Superior temporal gyrus (tissue), 1 donor: ENCODE measurements around the gene SLC26A6.

Experiments used
- DNase-seq: peaks from one replicate; pipeline ENCODE4 v3.0.0-alpha.2; 2016; ENCODE audit errors: extremely low spot score

The SLC26A6 gene

DNA sequence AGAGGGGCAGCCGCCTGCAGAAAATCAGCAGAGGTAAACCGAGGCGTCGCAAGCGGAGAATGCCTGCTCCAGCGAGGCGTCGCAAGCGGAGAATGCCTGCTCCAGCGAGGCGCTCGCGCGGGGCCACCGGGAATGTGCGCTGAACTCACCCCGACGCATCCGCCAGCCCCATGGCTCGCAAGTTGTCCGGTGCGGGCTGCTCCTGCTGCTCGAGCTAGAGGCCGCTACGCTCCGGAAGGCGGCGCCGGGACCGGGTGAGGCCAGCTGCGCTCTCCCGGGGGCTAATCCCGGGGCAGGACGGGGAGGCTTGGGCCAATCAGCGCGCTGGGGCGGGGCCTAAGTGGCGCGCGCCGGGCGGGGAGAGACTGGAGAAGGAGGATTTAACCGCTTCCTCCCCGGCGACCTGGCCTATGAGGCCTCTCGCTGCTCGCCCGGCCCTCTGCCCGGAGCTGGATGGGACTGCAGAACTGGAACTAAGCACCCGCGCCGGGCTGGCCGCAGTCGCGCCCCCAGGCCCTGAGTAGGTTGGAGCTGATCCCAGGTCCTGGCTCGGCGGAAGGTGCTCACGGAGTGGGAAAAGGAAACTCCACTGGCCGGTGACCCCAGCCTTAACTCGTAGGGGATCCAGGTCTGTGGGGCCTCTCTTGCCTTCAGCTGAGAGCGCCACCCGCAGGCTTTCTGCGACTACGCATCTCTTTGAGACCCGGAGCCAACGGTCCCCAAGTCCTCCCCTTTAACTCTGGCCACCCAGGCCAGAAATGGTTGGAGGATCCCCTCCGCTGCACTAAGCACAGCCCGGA, at the start of gene SLC26A6:
Gene SLC26A6, minus strand, starts transcription at position 240 of the 800 bp plus-strand sequence. Its CDS starts 68 bp downstream, at position 172.
- DNase-seq: peak; percentile 95

- DNase-seq: peak; percentile 18
Observed at GRCh38 chr3:48684480-48685143, 49.4 kb upstream of the SLC26A6 start.

DNA sequence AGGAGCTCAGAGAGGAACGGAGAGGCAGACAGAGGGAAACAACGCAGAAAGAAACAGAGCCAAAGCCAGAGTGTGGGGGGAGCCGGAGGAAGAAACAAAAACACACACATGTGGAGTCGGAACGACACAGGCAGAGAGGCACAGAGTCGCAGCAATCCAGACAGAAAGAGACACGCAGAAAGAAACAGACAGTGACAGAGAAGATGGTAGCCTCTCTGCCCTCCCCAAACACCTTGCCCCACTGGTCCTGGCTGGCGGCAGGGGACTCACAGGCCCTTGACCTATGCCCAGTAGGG, 48.7 kb upstream of the SLC26A6 start:
- no peak for DNase-seq

GRCh38 chr3:48682786-48683185, 47.5 kb upstream of the SLC26A6 start:
- no peak for DNase-seq

- DNase-seq: no peak
Observed at GRCh38 chr3:48681974-48682610, 46.8 kb upstream of the SLC26A6 start.

DNA sequence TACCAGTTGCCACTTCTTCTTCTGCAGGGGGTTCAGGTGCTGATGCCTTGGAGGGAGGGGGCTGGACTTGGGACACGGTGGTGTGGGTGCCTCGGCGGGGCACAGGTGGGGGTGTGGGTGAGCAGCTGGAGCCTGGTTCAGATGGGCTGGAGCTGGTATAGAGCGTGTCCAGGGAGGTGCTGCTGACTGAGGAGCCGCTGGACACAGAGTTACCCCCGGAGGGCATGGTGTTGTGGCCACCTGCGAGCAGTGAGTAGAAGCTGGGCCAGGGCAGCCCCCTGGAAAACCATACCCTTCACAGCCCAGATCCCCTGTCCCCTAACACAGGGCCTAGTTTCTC, 46.2 kb upstream of the SLC26A6 start:
- DNase-seq: no peak

- no peak for DNase-seq
Observed at GRCh38 chr3:48680811-48681540, 45.7 kb upstream of the SLC26A6 start.

DNA sequence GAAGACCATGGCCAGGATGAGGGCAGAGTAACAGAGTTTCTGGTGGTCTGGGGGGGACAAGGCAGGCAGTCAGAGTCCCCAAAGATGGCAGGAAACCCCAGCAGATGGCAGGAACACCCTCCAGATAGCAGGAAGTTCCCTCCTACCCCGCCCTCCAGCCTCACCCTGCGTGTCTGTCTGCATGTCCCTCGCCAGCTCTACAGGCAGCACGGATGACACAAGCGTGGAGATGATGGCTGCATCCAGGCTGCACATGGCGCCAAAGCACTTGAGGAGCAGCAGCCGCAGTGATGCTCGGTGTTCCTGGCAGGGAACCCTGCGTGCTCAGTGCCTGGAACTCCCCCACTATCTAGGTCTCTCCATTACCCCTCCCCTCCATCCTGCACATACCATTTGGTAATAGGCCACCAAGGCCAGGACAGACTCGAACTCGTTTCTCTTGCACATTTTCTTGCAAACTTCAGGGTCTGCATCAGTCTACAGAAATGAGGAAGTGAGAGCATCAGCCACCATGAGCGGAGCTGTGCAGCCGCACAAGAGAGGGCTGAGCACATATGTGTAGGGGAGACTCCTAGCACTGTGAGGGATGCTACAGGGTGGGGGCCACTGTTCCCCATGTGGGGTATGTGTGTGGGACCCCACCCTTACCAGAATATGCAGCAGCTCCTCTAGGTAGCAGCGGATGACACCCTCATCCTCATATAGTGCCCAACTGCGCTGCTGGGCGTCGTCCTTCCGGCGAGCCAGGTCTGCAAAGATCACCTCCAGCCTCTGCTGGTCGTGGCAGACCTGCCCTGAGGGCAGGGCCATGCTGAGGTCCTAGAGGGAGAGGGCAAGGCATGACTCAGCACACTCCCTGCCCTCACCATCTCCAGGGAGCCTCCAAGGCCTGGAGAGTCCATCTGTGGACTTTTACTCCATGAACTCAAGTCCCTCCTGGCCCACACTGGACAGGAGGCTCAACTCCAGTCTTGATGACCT, 44.4 kb upstream of the SLC26A6 start:
- no peak for DNase-seq

- DNase-seq: no peak
Observed at GRCh38 chr3:48678566-48679380, 43.5 kb upstream of the SLC26A6 start.

- DNase-seq: no peak
Observed at GRCh38 chr3:48678056-48678455, 42.8 kb upstream of the SLC26A6 start.

- DNase-seq: no peak
Observed at GRCh38 chr3:48674505-48674904, 39.2 kb upstream of the SLC26A6 start.

GRCh38 chr3:48672522-48672921, 37.3 kb upstream of the SLC26A6 start:
- DNase-seq: no peak

GRCh38 chr3:48664929-48665328, 29.7 kb upstream of the SLC26A6 start:
- DNase-seq: no peak

- DNase-seq: no peak
Observed at GRCh38 chr3:48664313-48664644, 29.0 kb upstream of the SLC26A6 start.

- DNase-seq: peak; percentile 99
Observed at GRCh38 chr3:48663489-48664312, 28.4 kb upstream of the SLC26A6 start.

- DNase-seq: peak; percentile 91
Observed at GRCh38 chr3:48662753-48663488, 27.7 kb upstream of the SLC26A6 start, which contains the start of gene CELSR3. CELSR3 (minus strand) TSS chr3:48662886; CDS start chr3:48662634, 252 bp downstream.

GRCh38 chr3:48662145-48662752, 27.0 kb upstream of the SLC26A6 start:
- DNase-seq: no peak

GRCh38 chr3:48661501-48662144, 26.4 kb upstream of the SLC26A6 start:
- peak; percentile 71 for DNase-seq
